ENCODE measurements around the gene FTCD. TPM values are rescaled to one million over a fixed set of nuclear protein-coding genes. Genes with fewer than 3 reads are reported as not detected.

Gene FTCD
- total RNA-seq, 2 experiments from 2014 or later, result 0.06 to 1.1 TPM

DNA sequence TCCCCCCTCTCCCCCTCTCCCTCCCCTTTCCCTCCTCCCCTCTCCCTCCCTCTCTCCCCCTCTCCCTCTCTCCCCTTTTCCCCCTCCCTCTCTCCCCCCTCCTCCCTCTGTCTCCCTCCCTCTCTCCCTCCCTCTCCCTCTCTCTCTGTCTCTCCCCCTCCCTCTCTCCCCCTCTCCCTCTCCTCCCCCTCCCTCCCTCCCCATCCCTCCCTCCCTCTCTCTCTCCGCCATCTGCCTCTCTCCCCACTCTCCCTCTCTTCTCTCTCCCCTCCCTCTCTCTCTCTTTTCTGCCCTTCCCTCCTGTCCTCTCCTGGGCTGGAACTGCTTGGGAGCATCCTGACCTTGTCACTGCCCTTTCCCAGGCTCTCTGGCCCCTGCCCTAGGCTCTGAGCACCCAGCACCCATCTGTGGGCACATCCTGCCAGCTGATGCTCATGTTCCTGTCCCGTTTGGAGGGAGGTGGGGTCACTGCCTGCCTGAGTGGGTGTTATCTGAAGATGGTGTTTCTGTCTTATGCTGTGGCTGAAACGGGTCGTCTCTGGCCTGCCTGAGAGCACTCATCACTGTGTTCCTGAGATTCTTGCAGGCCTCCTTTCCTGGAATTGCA is 10.8 kb downstream of the FTCD start:
- no peak overlapping the region for H3K4me2 ChIP-seq (ENCODE audit: low read length)
- no peak for DNase-seq (ENCODE audit: low spot score)
- no peak overlapping the region for H2AFZ ChIP-seq (ENCODE audit: low read length)
- intact Hi-C loops (cut with micrococcal nuclease; ENCODE audit: unreplicated experiment), result no loop called here
- BruUV-seq (replicated peaks), result no TSS peak
- H3K27ac ChIP-seq (ENCODE audit: low read depth, low read length, poor library complexity, severe bottlenecking), result no peak overlapping the region
- H3K79me2 ChIP-seq (ENCODE audit: insufficient read depth, low read depth, low read length), result no peaks in the 10 kb centered on the region
- no peaks in the 10 kb centered on the region for H3K9me3 ChIP-seq (ENCODE audit: low read length)
- no peaks in the 10 kb centered on the region for H3K36me3 ChIP-seq (ENCODE audit: insufficient read depth, low read length)
- H3K4me1 ChIP-seq (ENCODE audit: insufficient read depth, low read length, poor library complexity, severe bottlenecking), result no peaks in the 10 kb centered on the region
- no peak overlapping the region for H3K4me3 ChIP-seq (ENCODE audit: low read depth, low read length, poor library complexity, severe bottlenecking)
- POLR2A ChIA-PET, result interaction anchor here (0.6 kb wide), 1 partner anchor 102 kb away, joined by 3 read pairs; no protein-coding TSS in a partner anchor
- no peak for TF ChIP-seq EZH2phosphoT487 (IDR thresholded peaks at IDR 0.05; ENCODE audit: borderline replicate concordance, low read depth, low read length)
- no peak for TF ChIP-seq CTCF (conservative IDR thresholded peaks at IDR 0.05; ENCODE audit: low read length)
- H3K9me2 ChIP-seq (ENCODE audit: insufficient read depth, low read length), result no peaks in the 10 kb centered on the region
- CTCF ChIA-PET (ENCODE audit: unreplicated experiment), result no interaction called here
- H4K20me1 ChIP-seq (ENCODE audit: insufficient read depth, low read length), result no peaks in the 10 kb centered on the region

- no peaks in the 10 kb centered on the region for H3K79me2 ChIP-seq (ENCODE audit: insufficient read depth, low read depth, low read length)
- CTCF ChIA-PET (ENCODE audit: unreplicated experiment), result interaction anchor here (0.6 kb wide), 1 partner anchor 338 kb away, joined by 3 read pairs; no protein-coding TSS in a partner anchor
- no peaks in the 10 kb centered on the region for H3K9me3 ChIP-seq (ENCODE audit: low read length)
- no peak overlapping the region for H3K4me3 ChIP-seq (ENCODE audit: low read depth, low read length, poor library complexity, severe bottlenecking)
- no TSS peak for BruUV-seq (replicated peaks)
- no peaks in the 10 kb centered on the region for H3K9me2 ChIP-seq (ENCODE audit: insufficient read depth, low read length)
- H3K36me3 ChIP-seq (ENCODE audit: insufficient read depth, low read length), result no peaks in the 10 kb centered on the region
- TF ChIP-seq EZH2phosphoT487 (IDR thresholded peaks at IDR 0.05; ENCODE audit: borderline replicate concordance, low read depth, low read length) (no peak), CTCF (conservative IDR thresholded peaks at IDR 0.05; ENCODE audit: low read length) (no peak)
- H2AFZ ChIP-seq (ENCODE audit: low read length), result no peak overlapping the region
- no peak for DNase-seq (ENCODE audit: low spot score)
- H4K20me1 ChIP-seq (ENCODE audit: insufficient read depth, low read length), result no peaks in the 10 kb centered on the region
- no peak overlapping the region for H3K4me2 ChIP-seq (ENCODE audit: low read length)
- H3K4me1 ChIP-seq (ENCODE audit: insufficient read depth, low read length, poor library complexity, severe bottlenecking), result no peaks in the 10 kb centered on the region
- H3K27ac ChIP-seq (ENCODE audit: low read depth, low read length, poor library complexity, severe bottlenecking), result no peak overlapping the region
- intact Hi-C loops (cut with micrococcal nuclease; ENCODE audit: unreplicated experiment), result no loop called here
- POLR2A ChIA-PET, result interaction anchor here (0.8 kb wide), 1 partner anchor 85 kb away, joined by 5 read pairs; no protein-coding TSS in a partner anchor
These were observed 12.6 kb downstream of the FTCD start for GRCh38 chr21:46142582-46143473.
